HL-60 (cell line): ENCODE measurements around the gene EFNA5.

Source experiments
- DNase-seq, 2 experiments: peaks; one replicate each; pipeline ENCODE4 v3.0.0-alpha.2; 2010 to 2020; ENCODE audit warnings: low read depth in 1 of 2, low spot score in 1 of 2
- H3K27ac ChIP-seq: fragments of 250-450 bp; sonication (Bioruptor Pico); replicated peaks from 2 replicates; pipeline ENCODE4 v1.5.1; 2020; ENCODE audit warnings: mild to moderate bottlenecking, moderate library complexity
- H3K27me3 ChIP-seq: fragments of 250-450 bp; sonication (Bioruptor Pico); 2 replicates; pipeline ENCODE4 v1.5.1; 2021; ENCODE audit warnings: mild to moderate bottlenecking, moderate library complexity; ENCODE audit not compliant: insufficient read depth, poor library complexity, severe bottlenecking
- H3K4me3 ChIP-seq: replicated peaks from 2 replicates; pipeline ENCODE4 v1.5.1; 2011; ENCODE audit warnings: mild to moderate bottlenecking, control low read depth, low read length; ENCODE audit not compliant: insufficient read depth
- CTCF ChIP-seq: IDR thresholded peaks from one replicate; pipeline ENCODE4 v1.5.1; 2011; ENCODE audit warnings: low read length, control low read depth, inconsistent platforms; ENCODE audit not compliant: insufficient read depth
- GABPA ChIP-seq: IDR thresholded peaks from 2 replicates; pipeline ENCODE4 v1.6.1; 2012; ENCODE audit warnings: low read depth
- POLR2AphosphoS5 ChIP-seq: IDR thresholded peaks from 2 replicates; pipeline ENCODE4 v1.6.1; 2012; ENCODE audit warnings: low read depth
- REST ChIP-seq: IDR thresholded peaks from 2 replicates; pipeline ENCODE4 v1.6.1; 2012; ENCODE audit warnings: low read depth; ENCODE audit not compliant: insufficient replicate concordance
- SPI1 ChIP-seq: IDR thresholded peaks from 2 replicates; pipeline ENCODE4 v1.6.1; 2012; ENCODE audit warnings: low read depth, mild to moderate bottlenecking, borderline replicate concordance

The EFNA5 gene

GRCh38 chr5:107597803-107598202 lies 72.9 kb downstream of the EFNA5 start:
- H3K27ac ChIP-seq, result no peak overlapping the region
- TF ChIP-seq POLR2AphosphoS5 (no peak), GABPA (no peak)
- H3K4me3 ChIP-seq, result no peak overlapping the region
- no peak for DNase-seq
- H3K27me3 ChIP-seq, result no peaks in the 10 kb centered on the region

- no peak for DNase-seq
- H3K27me3 ChIP-seq, result no peaks in the 10 kb centered on the region
- TF ChIP-seq CTCF (no peak), REST (no peak), POLR2AphosphoS5 (no peak), SPI1 (no peak), GABPA (no peak)
- H3K27ac ChIP-seq, result no peak overlapping the region
- H3K4me3 ChIP-seq, result no peak overlapping the region
Observed at GRCh38 chr5:107597247-107597646, 73.5 kb downstream of the EFNA5 start.

- no peak overlapping the region for H3K4me3 ChIP-seq
- TF ChIP-seq CTCF, result no peak
- no peak for TF ChIP-seq SPI1
- TF ChIP-seq POLR2AphosphoS5, result no peak
- TF ChIP-seq GABPA, result no peak
- no peak for TF ChIP-seq REST
- H3K27ac ChIP-seq, result no peak overlapping the region
- H3K27me3 ChIP-seq, result no peaks in the 10 kb centered on the region
- no peak for DNase-seq
Observed at GRCh38 chr5:107594253-107595045, 76.3 kb downstream of the EFNA5 start.

- TF ChIP-seq SPI1, result no peak
- TF ChIP-seq CTCF, result no peak
- TF ChIP-seq REST, result no peak
- TF ChIP-seq POLR2AphosphoS5, result no peak
- TF ChIP-seq GABPA, result no peak
- no peak overlapping the region for H3K27ac ChIP-seq
- no peak overlapping the region for H3K4me3 ChIP-seq
- H3K27me3 ChIP-seq, result no peaks in the 10 kb centered on the region
- no peak for DNase-seq
Observed at GRCh38 chr5:107593009-107593408, 77.7 kb downstream of the EFNA5 start.
